Keratinocyte (primary cell): ENCODE measurements around the gene SFXN3. TPM values are rescaled to one million over a fixed set of nuclear protein-coding genes. Genes with fewer than 3 reads are reported as not detected.

Source experiments
- DNase-seq: peaks from one replicate; pipeline ENCODE4 v3.0.0-alpha.2; 2011; ENCODE audit warnings: low read depth, missing footprints, low spot score
- FAIRE-seq: peaks from 2 replicates; lab custom pipeline; 2011; peaks lifted over from hg19 to GRCh38; lab: Jason Lieb, UNC
- H2AFZ ChIP-seq: 2 replicates; pipeline ENCODE4 v1.6.0; 2012; ENCODE audit warnings: low read length, control low read depth, inconsistent platforms; ENCODE audit not compliant: control insufficient read depth
- H3K27ac ChIP-seq: 2 replicates; pipeline ENCODE4 v1.5.1; 2011; ENCODE audit warnings: low read length; ENCODE audit not compliant: control insufficient read depth, insufficient read depth
- H3K27me3 ChIP-seq: 3 replicates; pipeline ENCODE4 v1.6.0; 2011; ENCODE audit warnings: low read length; ENCODE audit not compliant: control insufficient read depth, insufficient read depth; ENCODE audit errors: extremely low read depth
- H3K36me3 ChIP-seq, 2 experiments: 2 replicates in 1 of 2; 3 replicates in 1 of 2; pipeline ENCODE4 v1.5.1; 2011; ENCODE audit warnings: low read length in 2 of 2, mild to moderate bottlenecking in 1 of 2; ENCODE audit not compliant: control insufficient read depth in 2 of 2, insufficient read depth in 2 of 2; ENCODE audit errors: extremely low read depth in 1 of 2
- H3K4me1 ChIP-seq: 3 replicates; pipeline ENCODE4 v1.5.1; 2011; ENCODE audit warnings: low read length; ENCODE audit not compliant: control insufficient read depth, insufficient read depth; ENCODE audit errors: extremely low read depth
- H3K4me2 ChIP-seq: 3 replicates; pipeline ENCODE4 v1.6.0; 2011; ENCODE audit warnings: low read depth, low read length; ENCODE audit not compliant: control insufficient read depth, insufficient read depth; ENCODE audit errors: extremely low read depth
- H3K4me3 ChIP-seq, 3 experiments: fragments of 200-600 bp in 1 of 3; sonication (generic) in 1 of 3; 2 replicates in 2 of 3; 3 replicates in 1 of 3; pipeline ENCODE4 v1.5.1; 2011 to 2016; ENCODE audit warnings: low read length in 3 of 3, mild to moderate bottlenecking in 3 of 3, control low read depth in 2 of 3, inconsistent platforms in 1 of 3, low read depth in 1 of 3, mixed read lengths in 1 of 3, mixed run types in 1 of 3, moderate library complexity in 1 of 3; ENCODE audit not compliant: control insufficient read depth in 2 of 3, insufficient read depth in 2 of 3; ENCODE audit errors: extremely low read depth in 1 of 3
- H3K79me2 ChIP-seq: 2 replicates; pipeline ENCODE4 v1.6.0; 2012; ENCODE audit warnings: low read length; ENCODE audit not compliant: control insufficient read depth, insufficient read depth
- H3K9ac ChIP-seq: 3 replicates; pipeline ENCODE4 v1.6.0; 2011; ENCODE audit warnings: low read length; ENCODE audit not compliant: control insufficient read depth, insufficient read depth; ENCODE audit errors: extremely low read depth
- H3K9me1 ChIP-seq: 3 replicates; pipeline ENCODE4 v1.6.0; 2011; ENCODE audit warnings: low read length; ENCODE audit not compliant: control insufficient read depth, insufficient read depth; ENCODE audit errors: extremely low read depth
- H3K9me3 ChIP-seq: 2 replicates; pipeline ENCODE4 v1.5.1; 2012; ENCODE audit warnings: low read depth, low read length; ENCODE audit not compliant: control insufficient read depth
- H4K20me1 ChIP-seq: 3 replicates; pipeline ENCODE4 v1.6.0; 2011; ENCODE audit warnings: low read length; ENCODE audit not compliant: control insufficient read depth, insufficient read depth; ENCODE audit errors: extremely low read depth
- EZH2 ChIP-seq: IDR thresholded peaks from one replicate; pipeline ENCODE4 v1.6.1; 2012; ENCODE audit warnings: inconsistent platforms, mild to moderate bottlenecking, low read length, moderate library complexity
- dilution Hi-C: fragments of 300-500 bp; cut with MboI; formaldehyde crosslinking; loops from one replicate; pipeline ENCODE4 v1.7.0; 2020; ENCODE audit warnings: low sequenced_read_pairs; ENCODE audit not compliant: extremely low pct_ligation_motif_present
- polyA plus RNA-seq, 5 experiments: library from polyadenylated mRNA; depleted of rRNA in 3 of 5; stranded (reverse) in 3 of 5; stranded (forward) in 1 of 5; unstranded in 1 of 5; fragments of >200 nt; gene quantifications; 1 replicate in 1 of 5; 2 replicates in 3 of 5; 3 replicates in 1 of 5; pipeline versions ENCODE4 v1.2.1 to v1.2.3, GENCODE V29; 2011 to 2012; ENCODE audit warnings: missing spikeins in 2 of 5, low read depth in 1 of 5, low replicate concordance in 1 of 5
- TF ChIP-seq, protein P1 (sequence below), 3 experiments: IDR thresholded peaks in 1 of 3; conservative IDR thresholded peaks in 1 of 3; optimal IDR thresholded peaks in 1 of 3; 2 replicates in 2 of 3; 3 replicates in 1 of 3; pipeline versions ENCODE3 to v1.5.1; 2011; ENCODE audit warnings: low read length in 3 of 3, mild to moderate bottlenecking in 3 of 3, moderate library complexity in 2 of 3, control low read depth in 1 of 3, inconsistent platforms in 1 of 3; ENCODE audit not compliant: insufficient read depth in 2 of 3; ENCODE audit errors: extremely low read depth in 1 of 3

Gene SFXN3
- polyA plus RNA-seq, 1 donor (not counting 4 experiments of a cell fraction or from before 2014, with no cell fraction given), result 77.0 TPM

DNA sequence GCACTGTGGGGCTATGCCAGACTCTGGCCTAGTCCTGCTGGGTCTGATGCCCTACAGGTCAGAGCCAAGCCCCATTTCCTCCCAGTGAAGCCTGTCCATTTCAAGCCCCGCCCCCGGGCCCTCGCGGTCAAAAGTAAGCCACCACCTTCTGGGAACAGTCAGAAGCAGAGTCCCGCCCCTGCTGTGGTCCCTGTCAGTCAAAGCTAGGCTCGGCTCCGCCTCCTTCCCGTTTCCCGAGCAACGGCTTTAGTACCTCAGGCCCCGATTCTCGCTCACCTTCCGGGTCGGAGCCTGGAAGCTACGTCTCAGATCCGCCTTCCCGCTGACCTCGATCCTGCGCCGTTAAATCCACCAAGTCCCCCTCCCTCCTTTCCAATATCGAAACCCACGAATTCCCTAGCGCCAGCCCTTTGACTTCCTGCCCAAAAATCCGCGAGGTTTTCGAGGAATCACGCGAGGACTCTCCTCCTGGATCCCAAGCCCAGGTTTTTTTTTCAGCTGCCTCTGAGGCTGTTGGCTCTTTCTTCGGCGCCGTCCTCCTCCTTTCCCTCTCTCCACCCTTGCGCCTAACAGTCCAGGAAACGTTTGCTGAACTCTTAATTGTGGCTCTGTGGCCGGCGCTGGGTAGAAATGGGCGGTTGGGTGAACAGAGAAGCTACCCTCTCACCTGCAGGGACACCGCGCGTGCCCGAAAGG, 11.8 kb downstream of the SFXN3 start:
- H3K27me3 ChIP-seq, result peaks cover 11% of the 10 kb centered on the region
- no peak for TF ChIP-seq EZH2
- no peaks in the 10 kb centered on the region for H3K79me2 ChIP-seq
- peak overlapping the region; percentile 85 for H3K9ac ChIP-seq
- peak overlapping the region; percentile 40 to 70 (median 63) for H3K4me3 ChIP-seq
- FAIRE-seq, result peak; percentile 93
- no peaks in the 10 kb centered on the region for H3K9me1 ChIP-seq
- no peaks in the 10 kb centered on the region for H3K9me3 ChIP-seq
- H3K27ac ChIP-seq, result peak overlapping the region; percentile 88
- H2AFZ ChIP-seq, result peak overlapping the region; percentile 67
- peak overlapping the region; percentile 86 for H3K4me2 ChIP-seq
- no peaks in the 10 kb centered on the region for H4K20me1 ChIP-seq
- peaks cover 9% of the 10 kb centered on the region for H3K4me1 ChIP-seq
- DNase-seq, result no peak
- H3K36me3 ChIP-seq, result peaks cover 3 to 19% of the 10 kb centered on the region in 2 experiments
- dilution Hi-C loops, result no loop called here

DNA sequence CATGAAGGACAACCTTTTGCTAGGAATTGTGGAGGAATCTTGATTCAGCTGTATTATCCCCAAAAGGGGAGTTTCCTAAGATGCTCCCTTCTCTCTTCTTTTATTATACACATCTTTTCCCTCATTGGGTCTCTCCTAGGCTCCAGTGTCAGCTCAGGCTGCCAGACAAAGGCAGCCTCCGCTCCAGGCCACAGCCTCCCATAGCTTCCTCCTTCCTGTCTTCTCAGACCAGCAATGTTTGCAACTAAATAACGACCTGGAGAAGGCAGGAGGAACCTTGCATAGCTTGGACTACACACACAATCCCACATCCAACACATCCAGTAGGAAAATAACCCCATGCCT, 12.3 kb downstream of the SFXN3 start:
- H3K4me2 ChIP-seq, result peak overlapping the region; percentile 86
- FAIRE-seq (no peak), DNase-seq (no peak)
- peaks cover 13% of the 10 kb centered on the region for H3K4me1 ChIP-seq
- peak overlapping the region; percentile 88 for H3K27ac ChIP-seq
- H4K20me1 ChIP-seq, result no peaks in the 10 kb centered on the region
- H3K9me1 ChIP-seq, result no peaks in the 10 kb centered on the region
- dilution Hi-C loops, result no loop called here
- H2AFZ ChIP-seq, result peak overlapping the region; percentile 67
- H3K9me3 ChIP-seq, result no peaks in the 10 kb centered on the region
- peak overlapping the region; percentile 40 to 70 (median 63) for H3K4me3 ChIP-seq
- peaks cover 0 to 15% of the 10 kb centered on the region in 2 experiments for H3K36me3 ChIP-seq
- H3K79me2 ChIP-seq, result no peaks in the 10 kb centered on the region
- peak overlapping the region; percentile 85 for H3K9ac ChIP-seq
- peaks cover 16% of the 10 kb centered on the region for H3K27me3 ChIP-seq
- TF ChIP-seq, protein P1, sequence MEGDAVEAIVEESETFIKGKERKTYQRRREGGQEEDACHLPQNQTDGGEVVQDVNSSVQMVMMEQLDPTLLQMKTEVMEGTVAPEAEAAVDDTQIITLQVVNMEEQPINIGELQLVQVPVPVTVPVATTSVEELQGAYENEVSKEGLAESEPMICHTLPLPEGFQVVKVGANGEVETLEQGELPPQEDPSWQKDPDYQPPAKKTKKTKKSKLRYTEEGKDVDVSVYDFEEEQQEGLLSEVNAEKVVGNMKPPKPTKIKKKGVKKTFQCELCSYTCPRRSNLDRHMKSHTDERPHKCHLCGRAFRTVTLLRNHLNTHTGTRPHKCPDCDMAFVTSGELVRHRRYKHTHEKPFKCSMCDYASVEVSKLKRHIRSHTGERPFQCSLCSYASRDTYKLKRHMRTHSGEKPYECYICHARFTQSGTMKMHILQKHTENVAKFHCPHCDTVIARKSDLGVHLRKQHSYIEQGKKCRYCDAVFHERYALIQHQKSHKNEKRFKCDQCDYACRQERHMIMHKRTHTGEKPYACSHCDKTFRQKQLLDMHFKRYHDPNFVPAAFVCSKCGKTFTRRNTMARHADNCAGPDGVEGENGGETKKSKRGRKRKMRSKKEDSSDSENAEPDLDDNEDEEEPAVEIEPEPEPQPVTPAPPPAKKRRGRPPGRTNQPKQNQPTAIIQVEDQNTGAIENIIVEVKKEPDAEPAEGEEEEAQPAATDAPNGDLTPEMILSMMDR (optimal IDR thresholded peaks at IDR 0.05 in 1 of 3, IDR thresholded peaks at IDR 0.05 in 1 of 3, conservative IDR thresholded peaks at IDR 0.05 in 1 of 3; ENCODE audit: extremely low read depth in 1 of 3, insufficient read depth in 2 of 3, low read length in 3 of 3), result no peak
- TF ChIP-seq EZH2, result no peak
